Testis (tissue), 2 donors: ENCODE data around the gene FAM161B.

Experiments used
- CTCF ChIP-seq, 3 experiments: fragments of 450-650 bp in 2 of 3; fragments of 200-600 bp in 1 of 3; sonication (generic) in 1 of 3; IDR thresholded peaks; one replicate each; pipeline ENCODE4 v1.5.1; 2016 to 2019; ENCODE audit warnings: antibody characterized with exemption in 3 of 3, mild to moderate bottlenecking in 2 of 3, moderate library complexity in 1 of 3
- POLR2A ChIP-seq: fragments of 450-650 bp; IDR thresholded peaks from one replicate; pipeline ENCODE4 v1.6.1; 2017; ENCODE audit warnings: antibody characterized with exemption, mild to moderate bottlenecking, moderate library complexity

- TF ChIP-seq CTCF (IDR thresholded peaks at IDR 0.05): no peak
- no peak for TF ChIP-seq POLR2A
Measured at GRCh38 chr14:73887318-73887616, 62.6 kb downstream of the FAM161B start.
